Umbilical cord (tissue), 1 donor: ENCODE results near the gene CCNE1. TPM values are rescaled to one million over a fixed set of nuclear protein-coding genes. Genes with fewer than 3 reads are reported as not detected.

ENCODE experiments used
- total RNA-seq: library from RNA; depleted of rRNA; stranded (reverse); fragments of >200 nt; gene quantifications from one replicate; pipeline ENCODE4 v1.2.3, GENCODE V29; 2014; ENCODE audit warnings: low replicate concordance; ENCODE audit not compliant: insufficient read depth

The CCNE1 gene
- total RNA-seq, 1 donor from 2014 or later: 2.6 TPM

Other genes starting within 250 kb of the CCNE1 start
- 61.2 TPM for gene POP4, start 205.7 kb upstream of the CCNE1 start, total RNA-seq
- 13.0 TPM for gene PLEKHF1, start 146.5 kb upstream of the CCNE1 start, total RNA-seq
- 17.3 TPM for gene C19orf12, start 96.7 kb upstream of the CCNE1 start, total RNA-seq
- 53.4 TPM for gene URI1, start 130.2 kb downstream of the CCNE1 start, total RNA-seq